IPS-15b (cell line): Measurements from ENCODE around the gene TACR2.
A peak's percentile ranks its signal among the peaks of the same experiment; 100 is the strongest.
"Not testable (repeated sequence)": the region's sequence is repeated elsewhere in the genome, so short reads cannot be mapped to it uniquely, and the experiment has no call there.

Experiments
- H3K27me3 ChIP-seq: one replicate; pipeline ENCODE4 v1.6.1; 2013; ENCODE audit warnings: low read length; ENCODE audit not compliant: control insufficient read depth, insufficient read depth
- H3K36me3 ChIP-seq: one replicate; pipeline ENCODE4 v1.6.1; 2013; ENCODE audit warnings: low read length; ENCODE audit not compliant: control insufficient read depth, insufficient read depth
- H3K4me1 ChIP-seq: one replicate; pipeline ENCODE4 v1.6.1; 2013; ENCODE audit warnings: mild to moderate bottlenecking, low read length; ENCODE audit not compliant: control insufficient read depth, insufficient read depth
- H3K4me3 ChIP-seq: one replicate; pipeline ENCODE4 v1.5.1; 2013; ENCODE audit warnings: low read depth, low read length
- H3K9ac ChIP-seq: one replicate; pipeline ENCODE4 v1.6.1; 2013; ENCODE audit warnings: low read depth, mild to moderate bottlenecking, low read length
- H3K9me3 ChIP-seq: one replicate; pipeline ENCODE4 v1.6.1; 2013; ENCODE audit warnings: mild to moderate bottlenecking, low read length; ENCODE audit not compliant: control insufficient read depth, insufficient read depth

TACR2 gene

GRCh38 chr10:69458430-69459100 is 41.8 kb upstream of the TACR2 start:
- H3K36me3 ChIP-seq, result no peaks in the 10 kb centered on the region
- H3K4me1 ChIP-seq, result no peaks in the 10 kb centered on the region
- no peaks in the 10 kb centered on the region for H3K9me3 ChIP-seq
- H3K9ac ChIP-seq, result no peak overlapping the region
- H3K4me3 ChIP-seq, result no peak overlapping the region
- peaks cover 5% of the 10 kb centered on the region for H3K27me3 ChIP-seq

GRCh38 chr10:69457771-69458237 is 41.1 kb upstream of the TACR2 start:
- H3K36me3 ChIP-seq, result no peaks in the 10 kb centered on the region
- H3K9ac ChIP-seq, result no peak overlapping the region
- H3K4me3 ChIP-seq, result no peak overlapping the region
- no peaks in the 10 kb centered on the region for H3K4me1 ChIP-seq
- no peaks in the 10 kb centered on the region for H3K9me3 ChIP-seq
- H3K27me3 ChIP-seq, result peaks cover 12% of the 10 kb centered on the region

GRCh38 chr10:69456880-69457693 is 40.4 kb upstream of the TACR2 start:
- Histone ChIP-seq H3K9me3 (no peaks in the 10 kb centered on the region), H3K4me3 (no peak overlapping the region), H3K36me3 (no peaks in the 10 kb centered on the region), H3K9ac (no peak overlapping the region), H3K4me1 (no peaks in the 10 kb centered on the region), H3K27me3 (peaks cover 20% of the 10 kb centered on the region)

- Histone ChIP-seq H3K9ac (no peak overlapping the region), H3K27me3 (peaks cover 27% of the 10 kb centered on the region), H3K36me3 (no peaks in the 10 kb centered on the region), H3K4me3 (no peak overlapping the region), H3K4me1 (no peaks in the 10 kb centered on the region), H3K9me3 (no peaks in the 10 kb centered on the region)
Measured at GRCh38 chr10:69455006-69455763, 38.5 kb upstream of the TACR2 start.

GRCh38 chr10:69453795-69454194 is 37.1 kb upstream of the TACR2 start:
- H3K4me1 ChIP-seq, result no peaks in the 10 kb centered on the region
- H3K4me3 ChIP-seq, result no peak overlapping the region
- H3K9me3 ChIP-seq, result no peaks in the 10 kb centered on the region
- no peaks in the 10 kb centered on the region for H3K36me3 ChIP-seq
- peaks cover 27% of the 10 kb centered on the region for H3K27me3 ChIP-seq
- H3K9ac ChIP-seq, result no peak overlapping the region

- peak overlapping the region; percentile 65 for H3K4me3 ChIP-seq
- no peaks in the 10 kb centered on the region for H3K36me3 ChIP-seq
- H3K4me1 ChIP-seq, result no peaks in the 10 kb centered on the region
- no peak overlapping the region for H3K9ac ChIP-seq
- no peaks in the 10 kb centered on the region for H3K9me3 ChIP-seq
- H3K27me3 ChIP-seq, result peaks cover 33% of the 10 kb centered on the region
Measured at GRCh38 chr10:69452676-69453415, 36.1 kb upstream of the TACR2 start.

GRCh38 chr10:69451784-69452251 is 35.1 kb upstream of the TACR2 start:
- Histone ChIP-seq H3K4me1 (no peaks in the 10 kb centered on the region), H3K9ac (peak overlapping the region; percentile 26), H3K27me3 (peaks cover 33% of the 10 kb centered on the region), H3K9me3 (no peaks in the 10 kb centered on the region), H3K36me3 (no peaks in the 10 kb centered on the region), H3K4me3 (peak overlapping the region; percentile 65)

- peaks cover 35% of the 10 kb centered on the region for H3K27me3 ChIP-seq
- no peaks in the 10 kb centered on the region for H3K36me3 ChIP-seq
- no peaks in the 10 kb centered on the region for H3K4me1 ChIP-seq
- H3K4me3 ChIP-seq, result peak within 1 kb of the TSS; percentile 72
- peak within 1 kb of the TSS; percentile 26 for H3K9ac ChIP-seq
- no peaks in the 10 kb centered on the region for H3K9me3 ChIP-seq
Measured at GRCh38 chr10:69451209-69451783, 34.6 kb upstream of the TACR2 start, which contains the start of gene TSPAN15. Gene TSPAN15, plus strand, starts transcription at chr10:69451465. Its CDS starts 130 bp downstream, at chr10:69451595.

GRCh38 chr10:69450395-69450794 is 33.7 kb upstream of the TACR2 start:
- H3K36me3 ChIP-seq, H3K9me3 ChIP-seq, H3K4me1 ChIP-seq, H3K9ac ChIP-seq: not testable (repeated sequence)
- peak overlapping the region; percentile 72 for H3K4me3 ChIP-seq
- peaks cover 35% of the 10 kb centered on the region for H3K27me3 ChIP-seq

- no peaks in the 10 kb centered on the region for H3K9me3 ChIP-seq
- H3K4me3 ChIP-seq, result no peak overlapping the region
- peaks cover 35% of the 10 kb centered on the region for H3K27me3 ChIP-seq
- H3K9ac ChIP-seq, result no peak overlapping the region
- no peaks in the 10 kb centered on the region for H3K36me3 ChIP-seq
- H3K4me1 ChIP-seq, result no peaks in the 10 kb centered on the region
Measured at GRCh38 chr10:69449841-69450240, 33.1 kb upstream of the TACR2 start.
